Suprapubic skin (tissue), 4 donors: Measurements from ENCODE around the gene GGCX. TPM values are rescaled to one million over a fixed set of nuclear protein-coding genes. Genes with fewer than 3 reads are reported as not detected.

ENCODE experiments used
- DNase-seq, 2 donors: peaks; one replicate each; pipeline ENCODE4 v3.0.0-alpha.2; 2019; ENCODE audit warnings: low spot score in 2 of 2
- H3K27ac ChIP-seq: fragments of 200-600 bp; sonication (generic); one replicate; pipeline ENCODE4 v1.5.1; 2019
- H3K27me3 ChIP-seq: fragments of 200-600 bp; sonication (generic); one replicate; pipeline ENCODE4 v1.5.1; 2019
- H3K36me3 ChIP-seq: fragments of 200-600 bp; sonication (generic); one replicate; pipeline ENCODE4 v1.5.1; 2019
- H3K4me1 ChIP-seq: fragments of 200-600 bp; sonication (generic); one replicate; pipeline ENCODE4 v1.5.1; 2019
- H3K4me3 ChIP-seq: fragments of 200-600 bp; sonication (generic); one replicate; pipeline ENCODE4 v1.5.1; 2019; ENCODE audit warnings: mild to moderate bottlenecking
- H3K9me3 ChIP-seq: fragments of 200-600 bp; sonication (generic); one replicate; pipeline ENCODE4 v1.5.1; 2019
- CTCF ChIP-seq, 2 donors: fragments of 200-600 bp in 1 of 2; fragments of 450-650 bp in 1 of 2; sonication (generic) in 1 of 2; IDR thresholded peaks; one replicate each; pipeline ENCODE4 v1.5.1; 2016 to 2019; ENCODE audit warnings: antibody characterized with exemption in 2 of 2, mild to moderate bottlenecking in 1 of 2, moderate library complexity in 1 of 2
- EP300 ChIP-seq: sonication (generic); formaldehyde crosslinking; IDR thresholded peaks from one replicate; pipeline ENCODE4 v1.6.1; 2017; ENCODE audit warnings: antibody characterized with exemption
- POLR2A ChIP-seq, 2 donors: fragments of 450-650 bp; IDR thresholded peaks; one replicate each; pipeline ENCODE4 v1.6.1; 2017; ENCODE audit warnings: antibody characterized with exemption in 2 of 2, mild to moderate bottlenecking in 2 of 2, moderate library complexity in 2 of 2
- POLR2AphosphoS5 ChIP-seq, 3 donors: sonication (generic); formaldehyde crosslinking; IDR thresholded peaks; one replicate each; pipeline ENCODE4 v1.6.1; 2017; ENCODE audit warnings: antibody characterized with exemption in 3 of 3
- WGBS: methylation state at CpG from one replicate; pipeline ENCODE4 v1.1.5; 2018; 5-methylcytosine and 5-hydroxymethylcytosine counted together
- total RNA-seq, 4 donors: library from RNA; depleted of rRNA; stranded (reverse); fragments of >200 nt; gene quantifications; one replicate each; pipeline ENCODE4 v1.1.0, GENCODE V29; 2016

The GGCX gene
- total RNA-seq, 4 donors from 2014 or later: 23.2 to 38.9 (median 27.7) TPM

GRCh38 chr2:85580206-85580605 is 18.9 kb upstream of the GGCX start:
- 77% methylated on average over 3 of the region's 3 CpGs for WGBS
- TF ChIP-seq POLR2AphosphoS5 (IDR thresholded peaks at IDR 0.05) (no peak), EP300 (no peak), CTCF (IDR thresholded peaks at IDR 0.05) (no peak), POLR2A (IDR thresholded peaks at IDR 0.05) (no peak)

DNA sequence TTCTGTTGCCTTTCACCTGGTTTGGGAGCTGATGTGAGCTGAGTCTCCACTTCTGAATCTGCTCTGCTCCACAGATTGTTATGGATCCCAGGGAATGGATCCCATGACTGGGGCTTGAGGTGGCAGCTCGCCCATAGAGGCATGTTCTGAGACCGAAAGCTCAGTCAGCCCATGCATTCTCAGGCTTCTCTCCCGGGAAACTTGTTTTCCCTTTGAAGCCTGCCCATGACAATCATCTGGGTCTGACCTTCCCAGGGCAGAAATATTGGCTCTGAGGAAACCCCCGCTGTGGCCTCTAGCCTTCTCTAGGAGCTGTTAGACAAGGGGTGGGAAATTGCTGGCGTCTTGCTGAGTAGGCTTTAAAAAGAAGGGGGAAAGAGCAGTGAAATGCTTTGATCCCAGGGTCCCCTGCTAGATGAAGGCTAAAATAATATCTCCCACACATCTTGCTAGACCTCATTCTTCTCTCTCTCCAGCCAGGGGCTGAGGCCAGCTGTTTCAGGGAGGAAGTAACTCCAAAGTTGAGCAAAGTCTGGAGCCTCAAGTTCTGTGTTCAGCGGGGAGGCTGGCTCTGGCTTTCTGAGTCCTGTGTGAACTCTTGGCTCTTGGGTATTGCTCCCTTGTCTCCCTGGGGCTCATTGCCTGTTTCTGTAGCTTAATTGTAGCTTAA is 18.1 kb upstream of the GGCX start:
- TF ChIP-seq POLR2AphosphoS5 (IDR thresholded peaks at IDR 0.05) (no peak), POLR2A (IDR thresholded peaks at IDR 0.05) (no peak), EP300 (no peak), CTCF (IDR thresholded peaks at IDR 0.05) (no peak)
- 32% methylated on average over 6 of the region's 6 CpGs for whole genome bisulfite sequencing
- H3K4me3 ChIP-seq: peak overlapping the region; percentile 56
- peak overlapping the region; percentile 90 for H3K27ac ChIP-seq
- H3K36me3 ChIP-seq: no peaks in the 10 kb centered on the region
- no peaks in the 10 kb centered on the region for H3K9me3 ChIP-seq
- H3K27me3 ChIP-seq: no peaks in the 10 kb centered on the region
- peaks cover 44% of the 10 kb centered on the region for H3K4me1 ChIP-seq
- no peak for DNase-seq

More at GRCh38 chr2:85580206-85580605, 18.9 kb upstream of the GGCX start:
- DNase-seq: no peak
- H3K4me1 ChIP-seq: peaks cover 52% of the 10 kb centered on the region
- H3K9me3 ChIP-seq: no peaks in the 10 kb centered on the region
- H3K36me3 ChIP-seq: no peaks in the 10 kb centered on the region
- no peak overlapping the region for H3K4me3 ChIP-seq
- H3K27me3 ChIP-seq: no peaks in the 10 kb centered on the region
- peak overlapping the region; percentile 90 for H3K27ac ChIP-seq

DNA sequence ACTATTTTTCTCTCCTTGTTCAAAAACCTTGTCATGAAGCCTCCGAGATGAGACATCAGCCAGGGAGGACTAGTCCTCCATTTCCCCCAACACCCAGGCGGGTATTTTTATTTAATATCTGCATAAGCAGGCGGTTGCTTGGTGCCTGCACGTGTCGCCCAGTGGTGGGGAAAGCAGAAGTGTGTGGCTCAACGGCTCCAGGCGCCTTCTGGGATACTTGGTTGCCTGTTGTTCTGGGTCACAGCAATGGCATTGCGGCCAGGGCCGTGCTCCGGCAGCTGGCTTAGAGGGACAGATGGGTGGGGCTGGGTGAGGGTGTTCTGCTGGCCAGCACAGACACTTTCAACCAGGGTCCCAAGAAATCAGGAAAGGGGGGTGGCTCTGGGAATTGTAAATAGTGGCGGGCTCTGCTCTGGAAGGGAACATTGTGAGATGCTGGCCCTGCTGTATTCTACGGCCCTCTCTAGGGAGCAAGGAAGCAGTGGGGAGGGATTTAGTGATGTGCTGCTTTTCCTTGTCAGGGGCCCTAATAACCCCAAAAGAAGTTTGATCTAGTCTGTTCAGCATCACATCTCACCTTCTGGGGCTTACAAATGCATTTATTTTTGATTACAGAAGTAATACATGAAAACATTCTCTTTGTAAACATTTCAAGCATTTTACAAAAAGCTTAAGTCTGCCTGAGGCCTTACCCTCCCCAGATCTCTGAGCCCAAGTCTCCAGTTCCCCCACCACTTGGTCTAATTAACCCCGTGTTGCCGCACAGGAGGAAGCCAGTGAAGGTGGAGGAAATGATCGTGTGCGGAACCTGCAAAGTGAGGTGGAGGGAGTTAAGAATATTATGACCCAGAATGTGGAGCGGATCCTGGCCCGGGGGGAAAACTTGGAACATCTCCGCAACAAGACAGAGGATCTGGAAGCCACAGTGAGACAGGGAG is 17.2 kb upstream of the GGCX start:
- Histone ChIP-seq H3K4me3 (peak overlapping the region; percentile 56), H3K27ac (peak overlapping the region; percentile 90), H3K27me3 (no peaks in the 10 kb centered on the region), H3K4me1 (peaks cover 35% of the 10 kb centered on the region), H3K9me3 (no peaks in the 10 kb centered on the region), H3K36me3 (no peaks in the 10 kb centered on the region)
- peak in 1 of 2 donors; percentile 85 for DNase-seq
- WGBS: 30% methylated on average over 19 of the region's 19 CpGs
- TF ChIP-seq EP300: no peak
- no peak for TF ChIP-seq CTCF (IDR thresholded peaks at IDR 0.05)
- no peak for TF ChIP-seq POLR2AphosphoS5 (IDR thresholded peaks at IDR 0.05)
- no peak for TF ChIP-seq POLR2A (IDR thresholded peaks at IDR 0.05)

DNA sequence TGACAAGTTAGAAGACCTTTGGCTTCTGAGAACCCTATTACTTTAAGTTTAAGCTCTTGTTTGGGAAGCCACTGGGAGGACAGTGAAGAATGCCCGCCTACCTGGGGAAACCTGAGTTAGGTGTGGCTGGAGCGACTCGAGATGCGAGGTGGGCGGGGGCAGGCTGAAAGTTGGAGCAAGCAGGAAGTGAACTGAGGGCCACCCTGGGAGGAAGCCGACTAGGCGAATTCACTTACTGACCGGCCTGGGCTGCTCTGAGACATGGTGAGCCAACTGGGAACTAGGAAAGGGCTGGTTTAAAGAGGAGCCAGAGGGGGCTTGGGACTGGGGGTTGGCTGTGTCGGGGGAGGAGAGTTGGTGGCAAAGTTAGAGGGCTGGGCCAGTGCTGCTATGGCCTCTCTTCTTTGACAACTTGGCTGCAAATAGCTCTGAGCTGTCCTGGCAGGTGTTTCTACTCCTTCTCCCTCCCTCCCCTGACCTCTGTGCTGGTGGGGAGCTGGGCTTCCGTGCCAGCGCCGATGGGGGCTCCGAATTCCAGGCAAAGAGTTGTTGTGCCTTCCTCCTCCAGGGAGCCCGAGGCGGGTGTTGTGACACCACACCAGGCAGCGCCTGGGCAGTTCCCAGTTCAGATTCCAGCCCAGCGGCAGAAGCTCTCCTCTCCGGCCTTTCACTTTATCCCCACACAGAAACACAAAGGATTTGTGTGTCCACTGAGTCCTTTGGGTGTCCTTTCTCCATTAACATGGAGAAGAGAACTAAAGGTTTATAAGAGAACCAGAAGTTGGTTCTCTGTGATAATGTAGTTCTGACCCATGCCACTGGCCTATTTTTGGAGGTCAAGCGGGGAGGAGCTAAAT is 16.3 kb upstream of the GGCX start, which contains the start of gene VAMP8:
TSS of gene VAMP8 (plus strand) at position 201 of the 857 bp plus-strand sequence. CDS start at position 262, 61 bp downstream.
- Histone ChIP-seq H3K4me1 (peaks cover 35% of the 10 kb centered on the region), H3K27ac (peak within 1 kb of the TSS; percentile 90), H3K9me3 (no peaks in the 10 kb centered on the region), H3K4me3 (peak within 1 kb of the TSS; percentile 56), H3K36me3 (no peaks in the 10 kb centered on the region), H3K27me3 (no peaks in the 10 kb centered on the region)
- WGBS: 24% methylated on average over 19 of the region's 19 CpGs
- peak; percentile 83 to 90 for DNase-seq
- TF ChIP-seq POLR2A (IDR thresholded peaks at IDR 0.05) (peak in 1 of 2 donors; percentile 36), CTCF (IDR thresholded peaks at IDR 0.05) (no peak)
